ENCODE data around the gene PLEKHM1. TPM values are rescaled to one million over a fixed set of nuclear protein-coding genes. Genes with fewer than 3 reads are reported as not detected.

Gene PLEKHM1
- total and polyA plus RNA-seq, 8 donors, result 13.3 to 30.7 (median 16.0) TPM

- H3K4me3 ChIP-seq, result no peak overlapping the region
- no peak overlapping the region for H3K27ac ChIP-seq
- ATAC-seq, result peak in 3 of 4 donors; percentile 57 to 71 (median 65)
- no peak for TF ChIP-seq CTCF (IDR thresholded peaks at IDR 0.05)
- WGBS, 2 donors, result 85% methylated on average over 9 of the region's 9 CpGs
- H3K9me3 ChIP-seq, result no peaks in the 10 kb centered on the region
- DNase-seq, result no peak
- no peak for FAIRE-seq
- no peaks in the 10 kb centered on the region for H3K4me1 ChIP-seq
- intact Hi-C loops (cut with DNase I), result no loop called here
- no peaks in the 10 kb centered on the region for H3K36me3 ChIP-seq
- no peaks in the 10 kb centered on the region for H3K27me3 ChIP-seq
These were observed 77.0 kb downstream of the PLEKHM1 start for GRCh38 chr17:45413498-45413923.

GRCh38 chr17:45411348-45412105, 79.0 kb downstream of the PLEKHM1 start:
- Histone ChIP-seq H3K36me3 (no peaks in the 10 kb centered on the region), H3K27me3 (no peaks in the 10 kb centered on the region), H3K4me3 (no peak overlapping the region), H3K9me3 (no peaks in the 10 kb centered on the region), H3K4me1 (no peaks in the 10 kb centered on the region), H3K27ac (no peak overlapping the region)
- ATAC-seq (no peak), DNase-seq (peak in 1 of 6 donors; percentile 18), FAIRE-seq (no peak)
- intact Hi-C loops (cut with DNase I), result no loop called here
- no peak for TF ChIP-seq CTCF (IDR thresholded peaks at IDR 0.05)
- 84 to 93% methylated on average over 5 of the region's 5 CpGs for WGBS, 2 donors

- Histone ChIP-seq H3K4me1 (no peaks in the 10 kb centered on the region), H3K27ac (peak overlapping the region in 2 of 4 donors; percentile 47 to 48), H3K9me3 (no peaks in the 10 kb centered on the region), H3K27me3 (no peaks in the 10 kb centered on the region), H3K36me3 (no peaks in the 10 kb centered on the region), H3K4me3 (peak overlapping the region in 2 of 4 donors; percentile 1 to 37)
- DNase-seq (peak in 1 of 6 donors; percentile 53), ATAC-seq (peak in 3 of 4 donors; percentile 14 to 61 (median 54)), FAIRE-seq (no peak)
- intact Hi-C loops (cut with DNase I), result no loop called here
- TF ChIP-seq CTCF (IDR thresholded peaks at IDR 0.05), result no peak
- 78 to 85% methylated on average over 24 of the region's 24 CpGs for WGBS, 2 donors
These were observed 80.1 kb downstream of the PLEKHM1 start for GRCh38 chr17:45410144-45411091.

- Histone ChIP-seq H3K27ac (peak overlapping the region in 1 of 4 donors; percentile 48), H3K36me3 (no peaks in the 10 kb centered on the region), H3K9me3 (no peaks in the 10 kb centered on the region), H3K27me3 (no peaks in the 10 kb centered on the region), H3K4me3 (peak overlapping the region in 2 of 4 donors; percentile 1 to 37), H3K4me1 (no peaks in the 10 kb centered on the region)
- intact Hi-C loops (cut with DNase I), result no loop called here
- WGBS, 2 donors, result 79 to 83% methylated on average over 5 of the region's 5 CpGs
- FAIRE-seq, result no peak
- DNase-seq, result peak in 1 of 6 donors; percentile 47
- no peak for TF ChIP-seq CTCF (IDR thresholded peaks at IDR 0.05)
- ATAC-seq, result no peak
These were observed 80.9 kb downstream of the PLEKHM1 start for GRCh38 chr17:45409659-45410076.
